Suprapubic skin (tissue), 4 donors: Measurements from ENCODE around the gene DMAC1. TPM values are rescaled to one million over a fixed set of nuclear protein-coding genes. Genes with fewer than 3 reads are reported as not detected.

Experiments
- DNase-seq, 2 donors: peaks; one replicate each; pipeline ENCODE4 v3.0.0-alpha.2; 2019; ENCODE audit warnings: low spot score in 2 of 2
- H3K27ac ChIP-seq: fragments of 200-600 bp; sonication (generic); one replicate; pipeline ENCODE4 v1.5.1; 2019
- H3K27me3 ChIP-seq: fragments of 200-600 bp; sonication (generic); one replicate; pipeline ENCODE4 v1.5.1; 2019
- H3K36me3 ChIP-seq: fragments of 200-600 bp; sonication (generic); one replicate; pipeline ENCODE4 v1.5.1; 2019
- H3K4me1 ChIP-seq: fragments of 200-600 bp; sonication (generic); one replicate; pipeline ENCODE4 v1.5.1; 2019
- H3K4me3 ChIP-seq: fragments of 200-600 bp; sonication (generic); one replicate; pipeline ENCODE4 v1.5.1; 2019; ENCODE audit warnings: mild to moderate bottlenecking
- H3K9me3 ChIP-seq: fragments of 200-600 bp; sonication (generic); one replicate; pipeline ENCODE4 v1.5.1; 2019
- EP300 ChIP-seq: sonication (generic); formaldehyde crosslinking; IDR thresholded peaks from one replicate; pipeline ENCODE4 v1.6.1; 2017; ENCODE audit warnings: antibody characterized with exemption
- POLR2A ChIP-seq, 2 donors: fragments of 450-650 bp; IDR thresholded peaks; one replicate each; pipeline ENCODE4 v1.6.1; 2017; ENCODE audit warnings: antibody characterized with exemption in 2 of 2, mild to moderate bottlenecking in 2 of 2, moderate library complexity in 2 of 2
- POLR2AphosphoS5 ChIP-seq, 3 donors: sonication (generic); formaldehyde crosslinking; IDR thresholded peaks; one replicate each; pipeline ENCODE4 v1.6.1; 2017; ENCODE audit warnings: antibody characterized with exemption in 3 of 3
- WGBS: methylation state at CpG from one replicate; pipeline ENCODE4 v1.1.5; 2018; 5-methylcytosine and 5-hydroxymethylcytosine counted together
- total RNA-seq, 4 donors: library from RNA; depleted of rRNA; stranded (reverse); fragments of >200 nt; gene quantifications; one replicate each; pipeline ENCODE4 v1.1.0, GENCODE V29; 2016
- TF ChIP-seq, protein P1 (sequence below), 2 donors: fragments of 200-600 bp in 1 of 2; fragments of 450-650 bp in 1 of 2; sonication (generic) in 1 of 2; IDR thresholded peaks; one replicate each; pipeline ENCODE4 v1.5.1; 2016 to 2019; ENCODE audit warnings: antibody characterized with exemption in 2 of 2, mild to moderate bottlenecking in 1 of 2, moderate library complexity in 1 of 2

The DMAC1 gene
- total RNA-seq, 4 donors from 2014 or later, result 12.5 to 14.6 (median 13.6) TPM

- TF ChIP-seq EP300 (no peak), POLR2AphosphoS5 (IDR thresholded peaks at IDR 0.05) (no peak), POLR2A (IDR thresholded peaks at IDR 0.05) (no peak)
- TF ChIP-seq, protein P1, sequence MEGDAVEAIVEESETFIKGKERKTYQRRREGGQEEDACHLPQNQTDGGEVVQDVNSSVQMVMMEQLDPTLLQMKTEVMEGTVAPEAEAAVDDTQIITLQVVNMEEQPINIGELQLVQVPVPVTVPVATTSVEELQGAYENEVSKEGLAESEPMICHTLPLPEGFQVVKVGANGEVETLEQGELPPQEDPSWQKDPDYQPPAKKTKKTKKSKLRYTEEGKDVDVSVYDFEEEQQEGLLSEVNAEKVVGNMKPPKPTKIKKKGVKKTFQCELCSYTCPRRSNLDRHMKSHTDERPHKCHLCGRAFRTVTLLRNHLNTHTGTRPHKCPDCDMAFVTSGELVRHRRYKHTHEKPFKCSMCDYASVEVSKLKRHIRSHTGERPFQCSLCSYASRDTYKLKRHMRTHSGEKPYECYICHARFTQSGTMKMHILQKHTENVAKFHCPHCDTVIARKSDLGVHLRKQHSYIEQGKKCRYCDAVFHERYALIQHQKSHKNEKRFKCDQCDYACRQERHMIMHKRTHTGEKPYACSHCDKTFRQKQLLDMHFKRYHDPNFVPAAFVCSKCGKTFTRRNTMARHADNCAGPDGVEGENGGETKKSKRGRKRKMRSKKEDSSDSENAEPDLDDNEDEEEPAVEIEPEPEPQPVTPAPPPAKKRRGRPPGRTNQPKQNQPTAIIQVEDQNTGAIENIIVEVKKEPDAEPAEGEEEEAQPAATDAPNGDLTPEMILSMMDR (IDR thresholded peaks at IDR 0.05), result no peak
- Histone ChIP-seq H3K27ac (no peak overlapping the region), H3K27me3 (no peaks in the 10 kb centered on the region), H3K4me3 (no peak overlapping the region), H3K4me1 (no peaks in the 10 kb centered on the region), H3K9me3 (no peaks in the 10 kb centered on the region), H3K36me3 (no peaks in the 10 kb centered on the region)
- DNase-seq, result no peak
- 95% methylated on average over 3 of the region's 3 CpGs for WGBS
These were observed 13.8 kb downstream of the DMAC1 start for GRCh38 chr9:7785813-7786212.

GRCh38 chr9:7784472-7784871 lies 15.1 kb downstream of the DMAC1 start:
- 90% methylated on average over 6 of the region's 6 CpGs for WGBS
- H3K4me1 ChIP-seq, result no peaks in the 10 kb centered on the region
- no peaks in the 10 kb centered on the region for H3K27me3 ChIP-seq
- DNase-seq, result no peak
- no peak overlapping the region for H3K4me3 ChIP-seq
- no peak overlapping the region for H3K27ac ChIP-seq
- H3K9me3 ChIP-seq, result no peaks in the 10 kb centered on the region
- TF ChIP-seq POLR2A (IDR thresholded peaks at IDR 0.05) (no peak), EP300 (no peak), POLR2AphosphoS5 (IDR thresholded peaks at IDR 0.05) (no peak)
- TF ChIP-seq, protein P1 (IDR thresholded peaks at IDR 0.05), result no peak
- no peaks in the 10 kb centered on the region for H3K36me3 ChIP-seq

DNA sequence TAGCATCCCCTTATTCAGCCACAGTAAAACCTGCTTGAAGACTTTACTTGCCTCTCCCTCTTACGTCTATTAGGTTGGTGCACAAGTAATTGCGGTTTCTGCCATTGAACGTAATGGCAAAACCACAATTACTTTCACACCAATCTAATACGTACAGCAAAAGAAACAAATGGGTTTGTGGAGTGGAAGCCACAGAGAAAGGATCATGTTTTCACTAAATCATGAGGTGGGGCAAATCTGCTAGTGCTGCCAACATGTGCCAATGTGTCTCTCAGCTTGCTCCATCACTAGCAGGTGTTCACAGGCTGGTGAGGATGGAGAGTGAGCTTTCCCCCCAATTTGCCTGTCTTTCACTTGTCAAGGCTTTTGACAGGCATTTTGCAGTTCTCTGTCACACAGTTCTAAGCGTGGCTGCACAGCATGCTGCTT lies 15.9 kb downstream of the DMAC1 start:
- no peaks in the 10 kb centered on the region for H3K9me3 ChIP-seq
- no peak for DNase-seq
- H3K4me1 ChIP-seq, result no peaks in the 10 kb centered on the region
- no peaks in the 10 kb centered on the region for H3K36me3 ChIP-seq
- no peak overlapping the region for H3K27ac ChIP-seq
- TF ChIP-seq, protein P1 (IDR thresholded peaks at IDR 0.05), result no peak
- 81% methylated on average over 5 of the region's 5 CpGs for WGBS
- no peaks in the 10 kb centered on the region for H3K27me3 ChIP-seq
- H3K4me3 ChIP-seq, result no peak overlapping the region

DNA sequence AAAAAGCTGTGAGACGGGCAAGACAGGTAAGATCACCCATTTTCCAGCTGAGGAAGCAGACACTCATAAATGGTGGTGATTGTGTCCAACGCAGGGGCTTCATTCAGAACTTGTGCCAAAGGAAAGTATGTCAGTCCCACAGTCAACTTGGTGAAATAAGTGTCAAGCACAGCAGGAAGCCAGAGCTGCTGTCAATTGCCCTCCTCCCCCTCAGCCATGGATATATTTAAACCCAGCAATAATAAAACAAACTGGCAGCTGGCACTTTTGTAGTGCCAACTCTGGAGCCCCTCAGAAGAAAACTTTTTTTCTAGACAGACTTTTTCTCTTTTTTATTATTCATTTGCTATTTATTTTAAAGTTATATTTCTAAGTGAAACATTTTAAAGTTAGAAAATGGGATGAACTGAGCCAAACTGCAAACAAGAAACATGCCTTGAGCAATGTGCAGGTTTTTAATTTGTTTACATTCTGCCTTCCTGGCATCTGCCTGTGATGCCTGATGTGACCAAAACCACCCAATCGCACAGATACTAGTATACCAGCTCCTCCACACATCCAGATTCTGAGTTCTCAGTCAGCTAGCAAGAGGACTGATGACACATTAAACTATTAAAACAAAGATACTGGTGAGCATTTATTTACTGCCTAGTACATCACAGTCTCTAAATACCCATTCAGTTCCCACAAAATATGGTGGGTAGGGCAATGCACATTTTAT lies 17.0 kb downstream of the DMAC1 start:
- 38% methylated on average over 3 of the region's 3 CpGs for WGBS
- Histone ChIP-seq H3K4me3 (no peak overlapping the region), H3K27me3 (no peaks in the 10 kb centered on the region), H3K27ac (no peak overlapping the region), H3K4me1 (no peaks in the 10 kb centered on the region), H3K36me3 (no peaks in the 10 kb centered on the region), H3K9me3 (no peaks in the 10 kb centered on the region)
- DNase-seq, result no peak
- TF ChIP-seq, protein P1 (IDR thresholded peaks at IDR 0.05), result no peak
- TF ChIP-seq POLR2A (IDR thresholded peaks at IDR 0.05) (no peak), EP300 (no peak), POLR2AphosphoS5 (IDR thresholded peaks at IDR 0.05) (no peak)

GRCh38 chr9:7780261-7780988 lies 19.2 kb downstream of the DMAC1 start:
- H3K27ac ChIP-seq, result no peak overlapping the region
- 62% methylated on average over 3 of the region's 3 CpGs for WGBS
- TF ChIP-seq, protein P1 (IDR thresholded peaks at IDR 0.05), result no peak
- TF ChIP-seq EP300 (no peak), POLR2AphosphoS5 (IDR thresholded peaks at IDR 0.05) (no peak), POLR2A (IDR thresholded peaks at IDR 0.05) (no peak)

More at GRCh38 chr9:7780261-7780988, 19.2 kb downstream of the DMAC1 start:
- Histone ChIP-seq H3K27me3 (no peaks in the 10 kb centered on the region), H3K9me3 (no peaks in the 10 kb centered on the region), H3K4me1 (no peaks in the 10 kb centered on the region), H3K36me3 (no peaks in the 10 kb centered on the region), H3K4me3 (no peak overlapping the region)
- no peak for DNase-seq
